Esophagus squamous epithelium (tissue), 4 donors: ENCODE results near the gene C7orf33.

ENCODE experiments used
- CTCF ChIP-seq, 6 experiments: fragments of 450-650 bp in 4 of 6; fragments of 200-600 bp in 2 of 6; sonication (generic) in 2 of 6; IDR thresholded peaks; one replicate each; pipeline ENCODE4 v1.5.1; 2016 to 2019; ENCODE audit warnings: antibody characterized with exemption in 6 of 6, mild to moderate bottlenecking in 4 of 6, moderate library complexity in 4 of 6
- POLR2A ChIP-seq, 4 donors: fragments of 450-650 bp; IDR thresholded peaks; one replicate each; pipeline ENCODE4 v1.6.1; 2017; ENCODE audit warnings: antibody characterized with exemption in 4 of 4, mild to moderate bottlenecking in 4 of 4, moderate library complexity in 3 of 4

GRCh38 chr7:148561099-148561498, 29.5 kb upstream of the C7orf33 start:
- TF ChIP-seq POLR2A (IDR thresholded peaks at IDR 0.05) (no peak), CTCF (IDR thresholded peaks at IDR 0.05) (no peak)
